SU-DHL-6 (cell line): Measurements from ENCODE around the gene NUP37.

Experiments
- H2AFZ ChIP-seq: fragments of 200-600 bp; sonication (generic); 2 replicates; pipeline ENCODE4 v1.6.1; 2014; ENCODE audit warnings: low read depth, mild to moderate bottlenecking, moderate library complexity, mixed read lengths, antibody characterized with exemption, low read length; ENCODE audit not compliant: severe bottlenecking
- H3F3A ChIP-seq: fragments of 200-600 bp; shearing (Covaris generic); 2 replicates; pipeline ENCODE4 v1.6.0; 2016; ENCODE audit warnings: antibody characterized with exemption, mild to moderate bottlenecking; ENCODE audit not compliant: insufficient read depth
- H3K27ac ChIP-seq: fragments of 200-600 bp; sonication (generic); 2 replicates; pipeline ENCODE4 v1.5.1; 2016; ENCODE audit warnings: low read depth, mild to moderate bottlenecking, low read length, moderate library complexity, mixed read lengths
- H3K27me3 ChIP-seq: fragments of 200-600 bp; sonication (generic), shearing (Covaris generic); 2 replicates; pipeline ENCODE4 v1.6.0; 2014; ENCODE audit warnings: mild to moderate bottlenecking, low read length
- H3K36me3 ChIP-seq: fragments of 200-600 bp; sonication (generic); 2 replicates; pipeline ENCODE4 v1.6.1; 2014; ENCODE audit warnings: mild to moderate bottlenecking, low read length, mixed read lengths
- H3K4me2 ChIP-seq: fragments of 300-600, 200-600 bp; shearing (Covaris generic), sonication (generic); 2 replicates; pipeline ENCODE4 v1.6.0; 2014; ENCODE audit warnings: low read length, low read depth, mild to moderate bottlenecking; ENCODE audit not compliant: poor library complexity, severe bottlenecking
- H3K4me3 ChIP-seq: fragments of 200-600 bp; sonication (generic); 2 replicates; pipeline ENCODE4 v1.5.1; 2014; ENCODE audit warnings: antibody characterized with exemption, low read length, mild to moderate bottlenecking, mixed read lengths; ENCODE audit not compliant: insufficient read depth, poor library complexity, severe bottlenecking
- H3K79me2 ChIP-seq: fragments of 200-600 bp; sonication (generic); 2 replicates; pipeline ENCODE4 v1.6.1; 2014; ENCODE audit warnings: mild to moderate bottlenecking, low read length, moderate library complexity; ENCODE audit not compliant: insufficient read depth
- H3K9ac ChIP-seq: fragments of 200-600 bp; sonication (generic); 2 replicates; pipeline ENCODE4 v1.7.0; 2014; ENCODE audit warnings: mild to moderate bottlenecking, low read length
- H3K9me2 ChIP-seq: fragments of 200-600 bp; sonication (generic); replicated peaks from 2 replicates; pipeline ENCODE4 v1.6.1; 2014; ENCODE audit warnings: low read length; ENCODE audit not compliant: insufficient read depth
- H3K9me3 ChIP-seq: fragments of 200-600 bp; sonication (generic); 2 replicates; pipeline ENCODE4 v1.6.1; 2014; ENCODE audit warnings: low read length, mixed read lengths; ENCODE audit not compliant: insufficient read depth
- H4K20me1 ChIP-seq: fragments of 200-600 bp; sonication (generic); 2 replicates; pipeline ENCODE4 v1.6.1; 2014; ENCODE audit warnings: low read depth, mild to moderate bottlenecking, antibody characterized with exemption, low read length, moderate library complexity, mixed read lengths
- CTCF ChIP-seq: fragments of 200-600 bp; sonication (generic); IDR thresholded peaks from one replicate; pipeline ENCODE4 v1.5.1; 2017; ENCODE audit warnings: antibody characterized with exemption, mild to moderate bottlenecking, low read length, moderate library complexity; ENCODE audit not compliant: insufficient read depth, poor library complexity, severe bottlenecking
- EZH2phosphoT487 ChIP-seq: fragments of 200-600 bp; sonication (generic), shearing (Covaris generic); conservative IDR thresholded peaks from 2 replicates; pipeline ENCODE4 v1.6.1; 2018; ENCODE audit warnings: mild to moderate bottlenecking, antibody characterized with exemption, low read length, moderate library complexity, mixed read lengths

NUP37 gene

GRCh38 chr12:102052192-102053061, 67.5 kb downstream of the NUP37 start:
- no peaks in the 10 kb centered on the region for H3K9me3 ChIP-seq
- no peaks in the 10 kb centered on the region for H3F3A ChIP-seq
- no peak overlapping the region for H2AFZ ChIP-seq
- TF ChIP-seq CTCF (no peak), EZH2phosphoT487 (no peak)
- H3K4me2 ChIP-seq, result no peak overlapping the region
- H3K9ac ChIP-seq, result no peak overlapping the region
- no peaks in the 10 kb centered on the region for H4K20me1 ChIP-seq
- no peaks in the 10 kb centered on the region for H3K27me3 ChIP-seq
- H3K36me3 ChIP-seq, result peaks cover 11% of the 10 kb centered on the region
- no peak overlapping the region for H3K4me3 ChIP-seq
- no peak overlapping the region for H3K27ac ChIP-seq
- no peaks in the 10 kb centered on the region for H3K79me2 ChIP-seq
- no peaks in the 10 kb centered on the region for H3K9me2 ChIP-seq

DNA sequence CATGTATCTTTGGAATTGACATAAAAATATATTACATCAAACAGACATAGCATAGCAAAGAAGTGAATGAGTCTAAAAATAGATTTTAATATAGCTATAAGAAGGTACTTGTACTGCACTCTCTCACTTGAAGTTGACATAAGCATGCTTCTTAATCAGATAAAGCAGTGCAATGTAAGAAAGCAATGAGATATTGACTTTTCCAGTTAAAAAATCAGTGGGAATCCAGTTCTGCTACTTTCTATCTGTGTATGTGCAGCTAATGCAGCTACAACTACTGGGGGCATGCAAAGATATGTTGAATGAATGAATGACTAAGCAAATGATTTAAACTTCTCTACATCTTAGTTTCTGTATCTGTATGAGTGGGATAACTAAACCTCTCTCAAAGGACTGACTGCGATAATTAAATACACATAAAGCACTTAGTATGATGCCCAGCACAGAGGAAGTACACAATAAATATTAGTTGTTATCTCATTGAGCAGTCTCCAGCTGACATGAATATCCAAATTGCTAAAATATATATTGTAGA, 68.4 kb downstream of the NUP37 start:
- Histone ChIP-seq H3K9me2 (no peaks in the 10 kb centered on the region), H3K79me2 (no peaks in the 10 kb centered on the region), H2AFZ (no peak overlapping the region), H3K9ac (no peak overlapping the region), H3K4me3 (no peak overlapping the region), H3K27me3 (no peaks in the 10 kb centered on the region), H3K27ac (no peak overlapping the region; the same call in 1 of the 2 replicates), H4K20me1 (no peaks in the 10 kb centered on the region), H3K36me3 (peaks cover 15% of the 10 kb centered on the region), H3K9me3 (no peaks in the 10 kb centered on the region), H3F3A (no peaks in the 10 kb centered on the region), H3K4me2 (no peak overlapping the region)
- TF ChIP-seq EZH2phosphoT487, result no peak
- no peak for TF ChIP-seq CTCF

DNA sequence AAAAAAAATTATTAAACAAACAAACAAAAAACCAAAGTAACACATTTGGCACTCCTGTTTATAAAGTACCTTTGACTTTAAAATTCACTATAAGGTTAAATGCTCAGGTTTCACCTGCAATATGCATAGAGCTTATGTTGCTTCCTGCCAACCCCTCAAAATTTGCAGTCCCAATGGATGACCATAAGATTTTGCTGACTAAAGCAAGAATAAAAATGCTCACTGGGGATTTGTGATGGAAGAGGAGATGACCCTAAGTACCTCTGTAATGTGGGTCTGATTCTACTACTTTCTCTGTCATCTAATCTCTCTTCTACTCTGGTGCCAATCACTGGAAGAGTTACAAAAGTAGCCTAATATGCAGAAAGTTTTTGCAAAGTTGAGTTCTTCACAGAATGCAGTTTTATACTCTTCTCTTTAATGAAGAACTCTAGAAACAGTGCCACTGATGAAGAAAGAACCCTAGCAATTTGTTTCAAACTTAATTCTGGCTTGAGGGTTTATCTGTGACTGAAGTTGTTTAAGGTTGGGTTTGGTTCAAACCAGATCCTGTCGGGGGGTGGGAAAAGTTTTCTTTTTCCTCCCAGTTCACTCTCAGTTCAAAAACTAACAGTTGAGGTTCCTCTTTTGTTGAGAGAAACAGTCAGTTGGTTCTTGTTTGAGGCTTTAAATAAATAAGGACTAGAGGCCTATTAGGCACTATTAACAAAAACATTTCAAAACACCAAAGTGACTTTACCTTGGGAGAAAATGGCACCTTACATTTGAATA, 69.1 kb downstream of the NUP37 start:
- H4K20me1 ChIP-seq, result no peaks in the 10 kb centered on the region
- no peaks in the 10 kb centered on the region for H3K9me3 ChIP-seq
- H3K4me2 ChIP-seq, result no peak overlapping the region
- H3K27ac ChIP-seq, result no peak overlapping the region; the same call in 1 of the 2 replicates
- H3F3A ChIP-seq, result no peaks in the 10 kb centered on the region
- H3K4me3 ChIP-seq, result no peak overlapping the region
- no peaks in the 10 kb centered on the region for H3K9me2 ChIP-seq
- TF ChIP-seq EZH2phosphoT487, result no peak
- TF ChIP-seq CTCF, result no peak
- no peak overlapping the region for H2AFZ ChIP-seq
- no peaks in the 10 kb centered on the region for H3K79me2 ChIP-seq
- no peaks in the 10 kb centered on the region for H3K27me3 ChIP-seq
- peaks cover 12% of the 10 kb centered on the region for H3K36me3 ChIP-seq
- no peak overlapping the region for H3K9ac ChIP-seq
